Smooth muscle cell (in vitro differentiated cells): ENCODE measurements around the gene SPEG. TPM values are rescaled to one million over a fixed set of nuclear protein-coding genes. Genes with fewer than 3 reads are reported as not detected.

Experiments used
- DNase-seq: peaks from one replicate; lab custom pipeline; 2025; ENCODE audit not compliant: unreplicated experiment; lab: John Stamatoyannopoulos, UW
- H2AFZ ChIP-seq: fragments of 200-600 bp; sonication (generic); 2 replicates; pipeline ENCODE4 v1.6.0; 2016; ENCODE audit warnings: antibody characterized with exemption, low read depth, mild to moderate bottlenecking
- H3F3A ChIP-seq: fragments of 200-600 bp; sonication (generic); 2 replicates; pipeline ENCODE4 v1.6.0; 2017; ENCODE audit warnings: antibody characterized with exemption, low read depth
- H3K27ac ChIP-seq: fragments of 200-600 bp; sonication (generic); 2 replicates; pipeline ENCODE4 v1.5.1; 2016; ENCODE audit warnings: low read depth, mild to moderate bottlenecking
- H3K27me3 ChIP-seq: fragments of 200-600 bp; sonication (generic); 2 replicates; pipeline ENCODE4 v1.6.1; 2016; ENCODE audit warnings: low read depth, mild to moderate bottlenecking
- H3K36me3 ChIP-seq: fragments of 200-600 bp; sonication (generic); 2 replicates; pipeline ENCODE4 v1.5.1; 2016; ENCODE audit warnings: low read depth
- H3K4me1 ChIP-seq: fragments of 200-600 bp; sonication (generic); 2 replicates; pipeline ENCODE4 v1.5.1; 2016; ENCODE audit warnings: low read depth
- H3K4me2 ChIP-seq: fragments of 200-600 bp; sonication (generic); 2 replicates; pipeline ENCODE4 v1.6.0; 2016; ENCODE audit warnings: mild to moderate bottlenecking
- H3K4me3 ChIP-seq: fragments of 200-600 bp; sonication (generic); 2 replicates; pipeline ENCODE4 v1.5.1; 2016; ENCODE audit warnings: mild to moderate bottlenecking
- H3K79me2 ChIP-seq: fragments of 200-600 bp; sonication (generic); 2 replicates; pipeline ENCODE4 v1.6.0; 2016; ENCODE audit warnings: low read depth, mild to moderate bottlenecking
- H3K9ac ChIP-seq: fragments of 200-600 bp; sonication (generic); 2 replicates; pipeline ENCODE4 v1.6.0; 2016; ENCODE audit warnings: low read depth
- H3K9me3 ChIP-seq: fragments of 200-600 bp; sonication (generic); replicated peaks from 2 replicates; pipeline ENCODE4 v1.5.1; 2016; ENCODE audit warnings: low read depth
- H4K20me1 ChIP-seq: fragments of 200-600 bp; sonication (generic); 2 replicates; pipeline ENCODE4 v1.6.0; 2016; ENCODE audit warnings: low read depth
- CTCF ChIP-seq: fragments of 200-600 bp; sonication (generic); IDR thresholded peaks from 2 replicates; pipeline ENCODE4 v1.5.1; 2017; ENCODE audit warnings: borderline replicate concordance, mild to moderate bottlenecking, antibody characterized with exemption; ENCODE audit not compliant: insufficient read depth, poor library complexity, severe bottlenecking
- whole genome bisulfite sequencing: methylation state at CpG from one replicate; pipeline ENCODE4 v1.1.7; 2016; ENCODE audit warnings: low lambda C conversion rate; 5-methylcytosine and 5-hydroxymethylcytosine counted together
- polyA plus RNA-seq: library from polyadenylated mRNA; unstranded; fragments of >200 nt; fragmentation: Nextera tagmentation; extraction: Ambion mirVana; gene quantifications from 2 replicates; pipeline ENCODE4 v1.2.1, GENCODE V29; 2016
- total RNA-seq: library from RNA; depleted of rRNA; stranded (reverse); fragments of >200 nt; gene quantifications from 2 replicates; pipeline ENCODE4 v1.2.3, GENCODE V29; 2014

The SPEG gene
- total and polyA plus RNA-seq, 2 experiments from 2014 or later = 14.9 to 37.8 TPM

GRCh38 chr2:219437690-219438206 is 3.1 kb downstream of the SPEG start:
- Histone ChIP-seq H3K79me2 (no peaks in the 10 kb centered on the region), H3F3A (peaks cover 9% of the 10 kb centered on the region), H3K27ac (no peak overlapping the region), H3K4me1 (peaks cover 15% of the 10 kb centered on the region), H3K27me3 (peaks cover 12% of the 10 kb centered on the region), H2AFZ (no peak overlapping the region), H3K36me3 (no peaks in the 10 kb centered on the region), H4K20me1 (no peaks in the 10 kb centered on the region), H3K9me3 (no peaks in the 10 kb centered on the region), H3K4me2 (no peak overlapping the region), H3K4me3 (no peak overlapping the region), H3K9ac (no peak overlapping the region)
- TF ChIP-seq CTCF = no peak
- DNase-seq = no peak
- WGBS = 71% methylated on average over 6 of the region's 6 CpGs

GRCh38 chr2:219438453-219438852 is 3.8 kb downstream of the SPEG start:
- 91% methylated on average over 4 of the region's 4 CpGs for WGBS
- Histone ChIP-seq H3F3A (peaks cover 2% of the 10 kb centered on the region), H3K36me3 (no peaks in the 10 kb centered on the region)

GRCh38 chr2:219439506-219439905 is 4.9 kb downstream of the SPEG start:
- WGBS = 95% methylated on average over 6 of the region's 6 CpGs
- Histone ChIP-seq H3K9ac (no peak overlapping the region), H4K20me1 (no peaks in the 10 kb centered on the region), H3K27ac (no peak overlapping the region), H3K4me1 (peaks cover 12% of the 10 kb centered on the region), H3K79me2 (no peaks in the 10 kb centered on the region), H3K36me3 (no peaks in the 10 kb centered on the region), H3K4me3 (no peak overlapping the region), H2AFZ (no peak overlapping the region), H3K27me3 (peaks cover 12% of the 10 kb centered on the region), H3F3A (no peaks in the 10 kb centered on the region), H3K4me2 (no peak overlapping the region), H3K9me3 (no peaks in the 10 kb centered on the region)
- no peak for DNase-seq
- no peak for TF ChIP-seq CTCF

More at GRCh38 chr2:219438453-219438852, 3.8 kb downstream of the SPEG start:
- H3K27ac ChIP-seq = no peak overlapping the region
- no peak overlapping the region for H2AFZ ChIP-seq
- H3K79me2 ChIP-seq = no peaks in the 10 kb centered on the region
- no peaks in the 10 kb centered on the region for H3K9me3 ChIP-seq
- DNase-seq = no peak
- no peak overlapping the region for H3K4me2 ChIP-seq
- no peak overlapping the region for H3K9ac ChIP-seq
- no peak overlapping the region for H3K4me3 ChIP-seq
- TF ChIP-seq CTCF = no peak
- peaks cover 15% of the 10 kb centered on the region for H3K4me1 ChIP-seq
- H3K27me3 ChIP-seq = peaks cover 12% of the 10 kb centered on the region
- no peaks in the 10 kb centered on the region for H4K20me1 ChIP-seq
